HG03060 (cell line): ENCODE results near the gene RND2.

Experiments
- ATAC-seq: cut with Tn5 transposase; IDR thresholded peaks from one replicate; pipeline ENCODE4 v1.9.1; 2021; ENCODE audit warnings: low read depth, moderate number of reproducible peaks; ENCODE audit not compliant: unreplicated experiment

Gene RND2

GRCh38 chr17:43003542-43004172 is 21.4 kb upstream of the RND2 start:
- ATAC-seq = no peak

GRCh38 chr17:43006639-43007551 is 18.1 kb upstream of the RND2 start, which contains the start of gene IFI35:
Gene IFI35, plus strand, starts transcription at chr17:43006784. Its CDS starts 164 bp downstream, at chr17:43006948.
- ATAC-seq = no peak

- ATAC-seq = no peak
Measured at GRCh38 chr17:43010667-43011308, 14.2 kb upstream of the RND2 start.

DNA sequence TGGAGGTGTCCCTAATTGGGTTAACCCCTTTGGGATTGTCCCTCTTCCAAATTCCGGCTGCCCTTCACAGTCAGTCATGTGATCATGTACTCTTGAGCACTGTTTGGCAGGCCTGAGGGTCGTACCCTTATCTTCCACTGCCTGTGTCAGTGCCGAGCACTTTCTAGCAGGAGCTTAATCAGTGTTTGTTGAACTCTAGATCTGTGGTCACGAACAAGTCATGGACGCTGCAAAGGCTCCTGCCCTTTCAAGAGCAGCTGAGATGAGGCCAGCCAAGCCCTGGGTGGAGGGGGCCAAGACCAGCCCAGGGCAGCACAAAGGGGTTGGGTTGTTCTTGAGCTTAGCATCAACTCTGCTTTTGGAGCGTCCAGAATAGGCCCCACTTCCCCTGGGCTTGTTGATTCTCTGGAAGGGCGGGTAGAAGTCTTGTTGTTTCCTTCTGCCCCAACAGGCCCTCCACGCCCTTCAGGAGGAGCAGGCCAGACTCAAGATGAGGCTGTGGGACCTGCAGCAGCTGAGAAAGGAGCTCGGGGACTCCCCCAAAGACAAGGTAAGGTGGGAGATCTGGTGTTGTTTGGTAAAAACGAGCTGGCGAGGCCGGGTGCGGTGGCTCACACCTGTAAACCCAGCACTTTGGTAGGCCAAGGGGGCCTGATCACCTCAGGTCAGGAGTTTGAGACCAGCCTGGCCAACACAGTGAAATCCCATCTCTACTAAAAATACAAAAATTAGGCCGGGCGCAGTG is 13.1 kb upstream of the RND2 start:
- no peak for ATAC-seq

- ATAC-seq = no peak
Measured at GRCh38 chr17:43013296-43013695, 11.7 kb upstream of the RND2 start.

DNA sequence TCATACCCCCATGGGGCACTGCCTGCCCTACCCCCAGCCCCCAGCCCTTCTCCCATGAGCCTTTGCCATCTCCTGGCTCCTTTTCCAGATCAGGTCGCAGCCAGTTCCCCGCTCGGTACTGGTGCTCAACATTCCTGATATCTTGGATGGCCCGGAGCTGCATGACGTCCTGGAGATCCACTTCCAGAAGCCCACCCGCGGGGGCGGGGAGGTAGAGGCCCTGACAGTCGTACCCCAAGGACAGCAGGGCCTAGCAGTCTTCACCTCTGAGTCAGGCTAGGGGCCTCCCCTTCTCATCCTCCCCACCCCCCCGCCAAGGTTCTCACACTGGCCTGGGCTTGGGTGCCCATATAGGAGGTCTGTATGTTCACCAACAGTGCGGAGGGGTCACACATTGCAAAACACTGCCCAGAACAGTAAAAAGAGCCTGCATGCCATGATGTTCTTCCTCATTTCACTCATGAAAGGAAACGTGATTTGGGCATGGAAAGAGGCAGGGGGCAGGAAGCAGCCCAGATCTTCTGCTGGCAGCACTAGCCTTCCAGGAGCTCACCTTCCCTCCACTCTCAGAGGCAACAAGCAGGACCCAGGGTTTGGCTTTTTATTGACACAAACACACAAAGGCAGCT is 10.9 kb upstream of the RND2 start:
- ATAC-seq = no peak

DNA sequence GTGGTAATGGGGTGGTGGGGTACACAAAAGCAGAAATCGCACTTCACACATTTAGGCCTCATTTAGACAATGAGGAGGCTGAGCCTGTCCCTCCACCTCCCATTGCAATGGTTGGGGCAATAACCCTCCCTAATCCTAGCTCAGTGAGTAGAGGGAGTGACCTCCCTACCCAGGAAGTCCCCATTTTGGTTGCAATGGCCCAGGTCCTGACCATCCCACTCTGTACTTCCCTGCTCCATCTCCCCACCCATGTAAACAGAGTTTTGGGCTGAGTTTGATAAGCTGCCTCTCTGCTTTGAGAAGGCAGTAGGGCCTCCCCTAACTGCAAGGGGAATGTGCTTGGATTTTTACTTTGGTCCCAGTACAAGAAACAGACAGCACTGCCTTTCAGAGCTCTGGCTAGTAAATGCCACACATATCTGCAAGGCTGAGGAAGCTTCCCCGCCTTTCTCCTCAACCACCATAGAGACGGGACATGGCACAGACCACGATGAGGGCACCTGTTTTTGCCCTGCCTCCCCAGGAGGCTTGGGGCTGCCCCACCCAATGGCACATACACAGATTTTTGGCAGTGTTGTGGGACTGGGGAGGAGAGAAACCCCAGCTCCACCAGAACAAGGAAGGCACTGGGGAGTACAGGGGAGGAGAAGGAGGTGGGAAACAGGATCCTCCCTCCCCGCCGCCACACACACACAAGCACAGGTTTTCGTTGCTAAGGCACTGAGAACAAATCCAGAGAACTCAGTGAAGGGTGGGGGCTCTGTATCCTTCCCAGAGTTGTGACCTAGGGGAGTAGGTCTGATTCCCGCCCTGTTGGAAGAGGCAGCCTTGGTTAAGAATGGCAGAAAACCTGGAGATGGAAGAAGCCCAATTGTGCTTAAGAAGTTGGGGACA is 10.1 kb upstream of the RND2 start:
- ATAC-seq = no peak

GRCh38 chr17:43015579-43015978 is 9.5 kb upstream of the RND2 start:
- ATAC-seq = no peak

GRCh38 chr17:43016216-43016615 is 8.8 kb upstream of the RND2 start:
- ATAC-seq = no peak

DNA sequence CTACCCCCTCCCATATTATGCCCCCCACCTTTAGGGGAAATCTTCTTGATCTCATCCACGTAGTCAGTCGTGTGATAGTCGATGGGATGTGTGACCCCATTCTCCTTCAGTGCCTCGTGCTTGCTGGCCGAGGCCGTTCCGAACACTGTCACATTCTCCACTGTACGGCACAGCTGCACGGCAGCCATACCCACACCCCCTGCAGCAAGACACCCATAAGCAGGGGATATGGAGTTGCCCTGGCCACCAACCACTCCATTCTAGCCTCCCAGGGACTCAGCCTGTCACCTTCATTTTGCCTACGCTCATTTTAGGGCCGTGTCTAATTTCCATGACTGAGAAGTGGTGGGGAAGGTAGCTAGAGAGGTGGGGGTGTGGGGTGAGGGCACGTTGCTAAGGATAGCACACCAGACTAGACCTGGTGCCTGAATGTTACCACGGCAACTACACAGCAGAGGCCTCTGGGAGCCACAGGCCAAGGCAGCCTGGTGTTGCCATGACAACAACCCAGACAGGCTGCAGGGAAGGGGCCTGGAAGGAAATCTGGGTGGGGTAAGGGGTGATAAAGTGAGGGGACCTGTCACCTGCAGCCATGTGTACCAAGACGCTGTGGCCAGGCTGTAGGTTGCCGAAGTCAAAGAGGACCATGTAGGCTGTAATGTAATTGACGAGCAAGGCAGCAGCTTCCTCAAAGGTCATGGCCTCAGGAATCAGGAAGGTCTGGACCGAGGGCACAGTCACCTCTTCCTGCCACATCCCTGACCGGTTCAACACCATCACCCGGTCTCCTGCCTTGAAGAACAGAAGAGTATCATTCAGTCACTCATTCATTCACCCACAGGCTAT is 6.8 kb upstream of the RND2 start:
- no peak for ATAC-seq

GRCh38 chr17:43018932-43019331 is 6.1 kb upstream of the RND2 start:
- no peak for ATAC-seq

DNA sequence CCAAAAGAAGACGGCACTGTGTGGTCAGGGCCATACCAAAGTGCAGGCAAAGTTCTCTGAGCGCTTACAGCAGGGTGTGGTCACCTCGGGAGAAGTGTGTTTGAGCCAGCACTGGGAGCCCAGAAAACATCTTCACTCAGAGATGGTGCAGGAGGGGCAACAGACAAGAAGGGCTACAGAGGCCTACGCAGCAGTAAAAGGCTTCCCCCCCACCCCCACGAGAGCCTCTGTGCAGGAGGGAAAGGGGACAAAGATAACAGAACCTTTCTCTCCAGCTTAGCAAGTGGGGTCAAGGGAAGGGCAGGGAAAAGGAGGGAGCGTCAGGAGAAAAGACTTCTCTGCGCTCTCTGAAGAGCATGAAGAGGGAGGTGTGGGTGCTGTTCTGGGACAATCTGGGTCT is 5.6 kb upstream of the RND2 start:
- no peak for ATAC-seq

GRCh38 chr17:43020030-43020621 is 4.9 kb upstream of the RND2 start:
- no peak for ATAC-seq

DNA sequence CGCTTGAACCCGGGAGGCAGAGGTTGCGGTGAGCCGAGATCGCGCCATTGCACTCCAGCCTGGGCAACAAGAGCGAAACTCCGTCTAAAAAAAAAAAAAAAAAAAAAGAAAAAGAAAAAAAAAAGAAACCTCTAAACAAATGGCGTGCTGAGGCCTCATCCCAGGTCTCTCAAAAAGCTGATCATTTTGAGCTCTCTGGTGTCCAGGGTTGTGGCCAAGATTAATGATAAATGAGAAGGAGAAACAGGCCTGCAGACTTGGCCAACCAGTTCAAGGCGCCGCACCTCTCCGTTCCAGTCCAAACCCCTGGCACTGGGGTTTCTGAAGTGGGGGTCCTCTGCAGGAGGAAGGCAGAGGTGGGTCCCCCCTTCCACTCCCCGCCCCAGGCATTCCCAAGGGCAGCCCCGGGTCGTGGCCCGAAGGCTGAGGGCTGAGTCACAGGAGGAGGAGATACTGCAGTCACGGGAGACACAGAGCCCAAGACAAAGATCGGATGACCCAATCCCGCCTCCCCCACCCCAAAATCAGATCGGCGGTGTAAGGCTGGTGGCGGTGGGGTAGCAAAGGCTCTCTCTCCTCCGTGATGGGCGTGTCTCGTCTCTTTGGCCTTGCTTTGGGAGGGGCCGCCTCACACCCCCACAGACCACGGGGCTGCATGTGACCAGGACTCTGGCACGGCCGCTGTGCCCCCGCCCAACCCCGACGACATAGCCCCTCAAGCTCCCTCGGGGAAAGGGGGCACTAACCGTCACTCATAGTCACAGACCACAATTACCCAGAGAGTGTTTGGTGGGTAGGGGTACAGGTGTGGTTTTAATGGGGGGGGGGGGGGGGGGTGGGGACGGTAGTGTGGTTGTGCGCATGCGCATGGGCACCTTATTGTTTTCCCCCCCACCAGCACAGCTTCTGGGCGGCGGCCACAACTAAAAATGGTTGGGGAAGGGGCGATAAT is 4.0 kb upstream of the RND2 start:
- ATAC-seq = no peak

- no peak for ATAC-seq
Measured at GRCh38 chr17:43021741-43022512, 3.1 kb upstream of the RND2 start, which contains the start of gene VAT1. Gene VAT1, minus strand, starts transcription at chr17:43022385. Its CDS starts 63 bp downstream, at chr17:43022322.

DNA sequence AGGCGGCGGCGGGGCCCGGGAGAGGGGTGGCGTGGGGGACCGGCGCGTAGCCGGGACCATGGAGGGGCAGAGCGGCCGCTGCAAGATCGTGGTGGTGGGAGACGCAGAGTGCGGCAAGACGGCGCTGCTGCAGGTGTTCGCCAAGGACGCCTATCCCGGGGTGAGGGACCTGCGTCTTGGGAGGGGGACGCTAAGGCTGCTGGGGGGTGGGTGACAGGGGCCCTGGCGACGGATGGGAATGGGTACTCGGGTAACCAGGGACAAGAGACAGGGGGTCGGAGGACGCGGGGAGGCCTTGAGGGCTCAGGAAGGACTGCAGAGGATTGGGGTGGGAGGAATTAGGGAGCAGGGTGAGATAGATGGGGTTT is 243 bp downstream of the RND2 start:
- no peak for ATAC-seq
